NCI-H1092 (cell line): ENCODE results near the gene U2SURP.
"Not testable (repeated sequence)": the region's sequence is repeated elsewhere in the genome, so short reads cannot be mapped to it uniquely, and the experiment has no call there.

Experiments
- DNase-seq: peaks from one replicate; lab custom pipeline; 2025; lab: John Stamatoyannopoulos, UW

Gene U2SURP

DNA sequence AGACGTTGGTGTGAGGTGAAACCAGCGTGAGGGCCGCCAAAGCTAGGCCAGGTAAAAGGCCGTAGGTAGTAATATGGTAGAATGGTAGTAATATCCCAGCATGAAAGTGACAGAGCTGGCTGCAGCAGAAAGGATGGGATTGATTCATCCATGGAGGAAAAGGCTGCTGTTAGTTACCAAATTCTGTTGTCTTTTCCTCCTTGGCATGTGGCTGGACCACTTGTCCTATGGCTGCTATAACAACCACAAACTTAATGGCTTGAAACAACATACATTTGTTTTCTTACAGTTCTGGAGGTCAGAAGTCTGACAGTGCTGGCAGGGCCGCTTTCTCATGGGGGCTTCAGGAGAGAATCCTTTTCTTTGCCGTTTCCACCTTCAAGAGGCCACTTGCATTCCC lies 70.4 kb downstream of the U2SURP start:
- no peak for DNase-seq

- not testable (repeated sequence) for DNase-seq
Measured at GRCh38 chr3:143072298-143073020, 71.1 kb downstream of the U2SURP start.

DNA sequence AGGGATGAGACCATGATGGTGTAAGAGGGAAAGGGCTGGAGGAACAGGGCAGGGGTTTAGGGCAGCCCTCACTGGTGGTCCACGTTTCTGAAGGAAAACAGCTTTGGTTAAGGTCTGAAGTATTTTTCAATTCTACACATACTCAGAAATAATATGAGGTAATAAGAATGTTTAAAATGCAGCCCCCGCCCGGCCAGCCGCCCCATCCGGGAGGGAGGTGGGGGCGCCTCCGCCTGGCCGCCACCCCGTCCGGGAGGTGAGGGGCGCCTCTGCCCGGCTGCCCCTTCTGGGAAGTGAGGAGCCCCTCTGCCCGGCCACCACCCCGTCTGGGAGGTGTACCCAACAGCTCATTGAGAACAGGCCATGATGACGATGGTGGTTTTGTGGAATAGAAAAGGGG lies 72.2 kb downstream of the U2SURP start:
- DNase-seq = not testable (repeated sequence)

DNA sequence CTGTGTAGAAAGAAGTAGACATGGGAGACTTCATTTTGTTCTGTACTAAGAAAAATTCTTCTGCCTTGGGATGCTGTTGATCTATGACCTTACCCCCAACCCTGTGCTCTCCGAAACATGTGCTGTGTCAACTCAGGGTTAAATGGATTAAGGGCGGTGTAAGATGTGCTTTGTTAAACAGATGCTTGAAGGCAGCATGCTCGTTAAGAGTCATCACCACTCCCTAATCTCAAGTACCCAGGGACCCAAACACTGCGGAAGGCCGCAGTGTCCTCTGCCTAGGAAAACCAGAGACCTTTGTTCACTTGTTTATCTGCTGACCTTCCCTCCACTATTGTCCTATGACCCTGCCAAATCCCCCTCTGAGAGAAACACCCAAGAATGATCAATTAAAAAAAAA lies 72.6 kb downstream of the U2SURP start:
- not testable (repeated sequence) for DNase-seq

DNA sequence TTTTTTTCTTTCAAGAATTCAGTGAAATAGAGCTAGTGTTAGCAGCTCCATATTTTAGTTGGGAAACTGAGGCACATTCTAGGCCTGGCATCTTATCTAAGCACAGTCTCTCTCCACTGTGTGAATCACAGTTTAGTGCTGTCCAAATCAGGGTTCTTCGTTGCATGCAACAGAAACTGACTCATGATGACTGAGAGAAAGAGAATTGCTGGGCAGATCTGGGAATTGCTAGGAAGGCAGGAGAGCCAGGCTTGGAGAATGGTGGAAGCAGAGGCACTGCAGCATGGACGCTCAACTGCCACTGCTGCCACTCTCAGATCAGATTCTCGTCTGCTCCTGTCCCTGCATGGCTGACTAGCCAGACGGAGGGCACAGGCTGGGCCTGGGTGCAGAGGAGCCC lies 77.5 kb downstream of the U2SURP start:
- no peak for DNase-seq

DNA sequence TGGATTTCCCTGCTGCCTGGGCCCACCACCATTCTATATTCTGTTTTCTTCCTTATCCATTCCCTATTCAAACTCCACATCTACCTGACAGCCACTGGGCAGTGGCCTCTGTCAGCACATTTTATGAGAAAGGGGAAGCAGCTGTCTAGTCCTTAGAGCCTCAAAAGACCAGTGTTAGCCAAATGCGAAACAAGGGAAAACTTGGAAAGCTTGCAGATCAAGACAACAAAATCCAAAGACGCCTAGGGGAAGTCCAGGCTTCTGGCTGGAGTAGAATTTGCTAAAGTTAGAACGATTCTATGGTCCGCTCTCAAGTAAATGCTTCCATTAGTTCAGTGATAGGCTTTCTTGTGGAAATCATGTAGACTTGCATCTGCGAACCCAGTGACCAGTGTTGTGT lies 78.8 kb downstream of the U2SURP start:
- DNase-seq = no peak

- DNase-seq = no peak
Measured at GRCh38 chr3:143081365-143081764, 80.0 kb downstream of the U2SURP start.

- no peak for DNase-seq
Measured at GRCh38 chr3:143081844-143082778, 80.7 kb downstream of the U2SURP start.

DNA sequence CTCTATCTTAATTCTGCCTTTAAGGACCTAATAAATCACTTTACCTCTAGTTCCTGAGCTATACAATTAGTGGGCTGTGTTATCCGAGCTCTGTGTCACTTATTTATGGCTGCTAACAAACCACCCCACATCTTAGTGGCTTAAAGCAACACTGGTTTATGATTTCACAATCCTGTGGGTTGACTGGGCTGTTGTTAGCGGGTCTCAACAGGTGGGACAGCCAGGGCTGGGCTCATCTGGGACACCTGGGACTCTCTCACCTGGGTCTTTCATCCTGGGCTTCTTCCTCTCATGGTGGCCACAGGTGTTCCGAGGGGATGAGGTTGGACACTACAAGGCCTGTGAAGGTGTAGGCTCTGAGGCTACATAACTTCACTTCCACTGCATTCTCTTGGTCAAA lies 82.4 kb downstream of the U2SURP start:
- no peak for DNase-seq

DNA sequence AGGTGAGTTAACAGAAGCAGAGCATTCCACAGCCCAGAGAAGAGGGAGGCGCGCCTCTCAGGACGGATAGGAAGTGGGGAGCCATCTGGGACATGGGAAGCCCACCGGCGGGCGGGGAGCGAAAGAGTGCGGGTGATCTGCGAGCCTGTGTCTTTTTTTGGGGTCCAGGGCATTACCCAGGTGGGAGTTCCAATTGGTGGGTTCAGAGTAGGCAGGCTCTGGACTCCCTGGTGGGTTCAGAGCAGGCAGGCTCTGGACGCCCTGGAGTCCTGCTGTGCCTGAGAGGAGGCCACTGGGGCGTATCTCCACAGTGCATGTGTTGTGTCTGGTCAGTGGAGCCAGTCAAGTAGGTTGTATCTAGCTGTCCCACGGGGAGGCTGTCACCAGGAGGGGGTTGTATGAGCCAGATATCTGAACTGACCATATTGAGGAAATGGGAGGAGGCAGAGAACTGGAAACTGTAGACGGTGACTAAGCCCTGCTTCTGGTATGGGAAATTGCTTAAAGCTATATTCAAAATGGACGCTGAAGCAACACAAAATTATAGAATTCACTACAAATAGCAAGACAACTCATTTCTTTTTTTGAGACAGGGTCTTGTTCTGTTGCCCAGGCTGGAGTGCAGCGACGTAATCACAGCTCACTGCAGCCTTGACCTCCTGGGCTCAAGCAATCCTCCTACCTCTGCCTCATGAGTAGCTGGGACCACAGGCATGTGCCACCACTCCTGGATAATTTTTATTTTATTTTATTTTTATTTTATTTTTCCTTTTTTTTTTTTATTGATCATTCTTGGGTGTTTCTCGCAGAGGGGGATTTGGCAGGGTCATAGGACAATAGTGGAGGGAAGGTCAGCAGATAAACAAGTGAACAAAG lies 83.7 kb downstream of the U2SURP start:
- no peak for DNase-seq

- no peak for DNase-seq
Measured at GRCh38 chr3:143088835-143089234, 87.5 kb downstream of the U2SURP start.

DNA sequence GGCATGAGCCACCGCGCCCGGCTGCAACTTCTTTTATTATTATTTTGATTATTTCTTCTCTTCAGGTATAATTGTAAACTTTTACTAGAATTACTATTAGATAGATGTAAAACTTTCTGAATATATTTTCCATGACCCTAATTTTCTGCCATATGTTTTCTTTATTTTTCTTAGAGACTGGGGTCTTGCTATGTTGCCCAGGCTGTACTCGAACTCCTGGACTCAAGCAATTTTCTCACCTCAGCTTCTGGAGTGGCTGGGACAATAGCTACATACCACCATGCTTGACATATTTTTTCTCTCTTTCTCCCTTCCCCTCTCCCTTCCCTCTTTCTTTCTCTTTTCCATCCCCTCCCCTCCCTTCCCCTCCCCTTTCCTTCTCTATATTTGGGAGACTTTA lies 88.6 kb downstream of the U2SURP start:
- no peak for DNase-seq

DNA sequence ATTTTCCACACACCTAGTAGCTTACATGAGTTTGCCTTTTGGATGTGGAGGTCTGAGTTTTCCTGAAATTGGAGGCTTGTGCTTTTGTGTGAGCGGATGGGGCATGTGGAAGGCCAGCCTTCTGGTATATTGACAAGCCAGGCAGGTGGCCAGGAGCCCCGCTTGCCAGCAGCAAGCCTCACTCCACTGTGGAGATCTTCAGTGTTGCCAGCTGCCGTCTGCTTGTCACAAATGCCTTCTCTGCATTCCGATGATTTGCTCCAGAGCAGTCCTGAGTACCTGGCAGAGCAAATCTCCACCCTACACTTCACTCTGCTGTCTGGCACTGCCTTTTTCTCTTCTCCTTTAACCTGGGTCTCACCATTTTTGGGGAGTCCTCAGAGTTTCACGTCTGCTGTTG lies 89.1 kb downstream of the U2SURP start:
- peak; percentile 31 for DNase-seq

DNA sequence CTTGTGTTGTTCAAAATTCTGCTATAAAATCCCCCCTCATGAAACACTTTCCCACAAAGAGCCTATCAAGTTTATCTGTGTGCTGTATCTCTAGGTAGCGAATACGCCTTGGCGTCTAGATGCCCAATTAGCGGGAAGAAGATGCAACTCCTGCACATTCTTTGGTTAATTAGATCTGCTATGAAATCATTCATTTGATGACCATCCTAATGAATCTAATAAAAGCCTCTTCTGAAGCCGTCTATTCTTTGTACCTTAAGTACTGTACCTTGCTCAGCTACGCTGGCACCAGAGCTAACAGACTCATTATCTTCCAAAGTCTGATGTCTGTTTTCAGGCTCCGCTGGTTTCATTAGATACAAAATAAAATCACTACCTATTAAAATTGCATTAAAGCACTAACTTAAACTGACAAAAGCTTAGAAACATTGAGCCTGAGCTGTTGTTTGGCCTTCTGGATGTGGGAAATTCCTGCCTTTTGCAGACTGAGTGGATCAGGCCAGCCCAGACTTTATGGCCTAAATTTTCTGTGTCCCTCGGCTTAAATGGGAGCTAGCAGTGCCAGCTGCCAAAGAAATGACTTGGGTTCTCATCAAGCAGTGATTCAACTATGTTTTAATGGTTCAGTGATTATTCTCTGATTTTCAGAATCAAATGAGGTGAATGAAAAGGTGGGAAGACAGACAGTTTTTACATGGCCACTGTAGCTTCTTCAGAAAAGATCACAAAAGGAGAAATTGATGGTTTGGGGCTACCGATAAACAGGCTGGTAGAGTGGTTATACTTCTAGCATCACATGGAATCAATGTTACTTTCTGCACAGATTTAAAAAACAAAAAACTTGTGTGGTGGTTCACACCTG lies 89.8 kb downstream of the U2SURP start:
- no peak for DNase-seq

DNA sequence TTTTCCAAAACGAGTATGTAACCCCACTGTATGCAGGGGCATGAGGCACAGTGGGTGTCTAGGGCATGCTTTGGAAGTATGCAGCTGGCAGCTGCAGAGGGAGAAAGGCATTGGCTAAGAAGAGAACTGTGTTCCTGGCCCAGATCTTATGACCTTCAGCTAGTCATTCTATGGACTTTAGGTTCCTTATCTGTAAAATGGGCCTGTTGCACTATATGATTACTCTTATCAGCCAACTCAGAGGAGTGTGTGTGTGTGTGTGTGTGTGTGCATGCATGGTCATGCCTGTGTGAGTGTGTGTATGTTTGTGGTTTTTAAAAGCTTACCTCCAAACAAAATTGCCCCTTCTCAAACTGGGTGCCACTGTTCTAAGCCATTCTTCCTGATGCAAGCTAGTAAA lies 90.8 kb downstream of the U2SURP start:
- no peak for DNase-seq

GRCh38 chr3:143095813-143096212 lies 94.4 kb downstream of the U2SURP start:
- DNase-seq = no peak

DNA sequence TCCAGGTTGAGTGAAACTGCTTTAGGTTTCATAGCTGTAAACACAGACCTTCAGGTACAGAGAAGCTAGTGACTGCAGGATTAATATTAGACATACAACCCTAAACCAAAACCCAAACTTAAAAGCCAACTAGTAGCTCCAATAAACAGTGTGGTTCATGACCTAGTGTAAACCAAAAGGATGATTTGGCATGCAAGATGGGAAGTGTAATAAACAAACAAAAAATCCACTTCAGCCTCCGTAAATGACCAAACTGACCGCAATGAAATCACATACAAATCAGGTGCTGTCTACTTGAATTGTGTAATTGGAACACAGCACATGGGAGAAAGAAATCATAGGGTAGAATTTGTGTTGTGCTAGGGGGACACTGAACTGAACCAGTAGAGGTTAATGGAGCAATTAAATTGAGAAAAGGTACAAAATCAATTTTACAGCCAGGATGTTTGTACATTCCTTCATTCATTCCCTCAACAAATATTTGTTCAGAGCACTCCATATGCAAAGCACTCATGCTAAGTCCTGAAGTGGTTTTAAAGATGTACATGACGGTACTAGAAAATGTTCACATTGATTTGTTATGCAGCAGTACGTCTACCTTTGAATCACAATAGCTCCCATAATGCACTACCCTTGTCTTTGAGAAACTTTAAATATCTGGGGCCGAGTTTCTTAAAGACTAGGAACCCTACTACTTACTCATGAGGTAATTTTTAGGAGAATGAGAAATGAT lies 96.8 kb downstream of the U2SURP start:
- DNase-seq = no peak

GRCh38 chr3:143099210-143099609 lies 97.8 kb downstream of the U2SURP start:
- DNase-seq = no peak

DNA sequence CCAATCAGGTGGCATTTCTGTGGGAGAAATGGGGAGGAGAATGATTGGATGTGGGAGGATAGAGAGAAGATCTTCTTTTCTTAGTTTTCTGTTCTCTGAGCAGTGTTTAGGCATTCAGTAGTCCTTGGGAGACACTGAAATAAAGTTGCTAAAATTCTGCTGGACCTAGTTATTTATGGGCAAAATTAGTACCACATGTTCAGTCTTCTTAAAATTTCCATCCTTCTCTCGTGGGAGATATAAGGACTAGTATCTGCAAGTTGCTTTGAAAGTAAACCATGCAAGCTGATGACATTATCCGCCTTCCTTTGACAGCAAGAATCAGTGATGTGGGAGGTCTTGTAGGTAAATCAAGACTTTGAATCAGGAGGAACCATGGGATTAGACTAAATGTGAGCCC lies 98.3 kb downstream of the U2SURP start:
- DNase-seq = no peak

DNA sequence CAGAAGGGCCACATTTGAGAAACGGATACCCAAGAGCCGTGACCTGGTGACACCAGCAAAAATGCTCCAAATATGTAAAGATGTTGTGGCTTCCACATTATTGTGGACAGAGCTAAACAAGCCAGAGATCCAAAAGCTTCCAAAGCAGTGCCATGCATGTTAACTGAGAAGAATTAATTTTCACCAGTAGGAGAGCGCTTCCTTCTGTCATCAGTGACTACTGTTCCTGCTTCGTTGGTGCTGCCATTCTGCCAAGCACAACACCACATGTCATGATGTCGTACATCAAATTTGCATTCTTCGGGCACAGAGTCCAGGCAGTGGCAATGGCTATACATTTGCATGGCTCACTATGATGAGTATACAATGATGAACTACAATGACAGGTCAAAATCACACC lies 99.1 kb downstream of the U2SURP start:
- DNase-seq = no peak
